Activated CD8-positive, alpha-beta memory T cell treated with anti-CD3 and anti-CD28 coated beads for 24 hours (primary cell): ENCODE results near the gene USP21.
"Not testable (repeated sequence)": the region's sequence is repeated elsewhere in the genome, so short reads cannot be mapped to it uniquely, and the experiment has no call there.

Source experiments
- DNase-seq: peaks from one replicate; pipeline ENCODE4 v3.0.0-alpha.2; 2020

The USP21 gene

DNA sequence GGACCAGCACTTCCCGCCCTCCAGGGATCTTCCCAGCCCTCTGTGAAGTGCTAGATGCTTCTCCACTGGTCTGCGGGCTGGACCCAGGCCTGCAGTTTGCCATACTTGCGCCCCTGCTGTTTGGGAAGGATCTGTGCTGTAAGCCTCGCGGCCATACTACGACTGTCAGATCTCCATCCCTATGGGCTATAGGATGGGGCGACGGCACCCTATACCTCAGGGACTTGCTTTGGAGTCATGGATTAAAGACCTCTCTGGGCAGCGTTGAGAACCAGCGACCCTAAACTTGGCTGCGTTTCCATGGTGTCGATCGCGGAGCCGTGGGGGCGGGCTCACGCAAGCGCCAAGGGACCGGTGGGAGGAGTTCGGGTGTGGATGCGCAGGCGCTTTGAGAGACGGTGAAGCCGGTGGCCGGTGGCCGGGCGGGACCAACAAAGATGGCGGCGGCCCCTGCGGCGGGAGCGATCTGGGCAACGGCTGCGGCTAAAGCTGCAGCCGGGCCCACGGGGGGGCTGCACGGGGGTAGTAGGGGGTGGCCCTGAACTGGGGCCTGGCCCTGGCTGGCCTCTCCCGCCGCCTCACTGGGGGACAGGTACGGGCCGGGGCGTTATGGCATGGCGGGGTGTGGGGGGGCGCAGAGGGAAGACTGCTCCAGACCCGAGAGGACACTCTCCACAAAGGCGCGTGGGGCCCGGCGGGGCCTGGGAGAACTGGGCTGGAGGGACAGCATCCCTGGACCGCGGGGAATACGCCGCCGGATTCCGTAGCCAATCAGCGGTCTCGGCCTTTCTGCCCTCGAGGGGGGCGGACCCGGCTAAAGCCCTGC is at the start of gene USP21:
Gene USP21 (plus strand): TSS at position 414 of the 826 bp plus-strand sequence. CDS start 1,141 bp downstream, outside the sequence.
- peak; percentile 96 for DNase-seq

DNA sequence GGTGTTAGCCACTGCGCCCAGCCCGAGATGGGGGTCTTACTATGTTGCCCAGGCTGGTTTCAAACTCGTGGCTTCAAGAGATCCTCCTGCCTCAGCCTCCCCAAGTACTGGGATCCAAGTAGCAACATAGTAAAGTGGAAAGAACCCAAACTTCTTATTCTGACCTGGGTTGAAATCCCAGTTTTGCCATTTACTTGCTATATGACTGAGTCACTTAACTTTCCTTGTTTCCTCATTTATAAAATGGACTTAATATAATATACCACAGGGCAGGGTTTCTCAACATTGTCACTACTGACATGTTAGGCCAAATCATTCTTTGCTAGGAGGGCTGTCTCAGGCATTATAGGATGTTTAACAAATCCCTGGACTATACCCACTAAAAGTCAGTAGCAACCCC is 48.2 kb upstream of the USP21 start:
- DNase-seq: no peak

DNA sequence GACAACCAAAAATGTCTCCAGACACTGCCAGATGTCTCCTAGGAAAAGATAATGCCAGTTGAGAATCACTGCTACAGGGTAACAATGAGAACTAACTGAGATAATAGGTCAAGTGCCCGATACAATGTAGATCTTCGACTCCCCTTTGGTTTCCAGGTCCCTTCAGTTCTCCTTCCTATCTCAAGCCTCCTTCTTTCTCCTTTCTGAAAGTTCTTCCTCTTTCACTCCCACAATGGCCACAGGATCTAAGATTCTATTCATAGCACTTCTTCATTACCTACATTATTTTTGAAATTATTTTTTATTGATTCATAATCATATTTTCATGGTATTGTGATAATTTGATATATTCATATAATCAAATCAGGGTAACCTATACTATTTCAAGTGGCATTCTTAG is 47.8 kb upstream of the USP21 start:
- no peak for DNase-seq

DNA sequence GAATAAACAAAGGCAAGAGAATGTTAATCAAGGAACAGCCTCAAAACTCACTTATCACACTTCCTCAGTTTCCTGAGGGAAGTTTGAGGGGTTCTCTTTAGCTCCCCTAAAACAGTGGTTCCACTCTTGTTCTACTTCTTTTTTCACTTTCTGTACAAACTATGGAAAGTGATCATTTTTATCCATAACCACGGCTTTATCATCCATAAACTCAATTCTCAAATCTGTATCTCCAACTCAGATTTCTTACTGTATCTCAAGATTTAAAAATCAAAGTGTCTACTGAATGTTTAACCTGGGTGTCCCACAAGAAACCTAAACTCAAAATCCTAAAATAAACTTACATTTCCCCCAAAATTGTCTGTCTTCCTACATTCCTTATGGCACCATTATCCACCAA is 45.4 kb upstream of the USP21 start:
- DNase-seq: no peak

GRCh38 chr1:161114556-161114955 is 44.7 kb upstream of the USP21 start:
- DNase-seq: no peak

GRCh38 chr1:161115132-161115711 is 44.1 kb upstream of the USP21 start:
- DNase-seq: no peak

DNA sequence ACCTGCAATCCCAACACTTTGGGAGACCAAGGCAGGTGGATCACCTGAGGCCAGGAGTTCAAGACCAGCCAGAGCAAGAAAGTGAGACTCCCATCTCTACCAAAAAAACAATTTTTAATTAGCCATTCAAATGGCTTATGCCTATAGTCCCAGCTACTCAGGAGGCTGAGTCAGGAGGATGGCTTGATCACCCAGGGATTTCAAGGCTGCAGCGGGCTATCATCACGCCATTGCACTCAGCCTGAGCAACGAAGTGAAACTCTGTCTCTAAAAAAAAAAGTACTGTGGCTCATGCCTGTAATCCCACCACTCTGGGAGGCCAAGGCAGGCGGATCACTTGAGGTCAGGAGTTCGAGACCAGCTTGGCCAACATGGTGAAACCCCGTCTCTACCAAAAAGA is 43.3 kb upstream of the USP21 start:
- DNase-seq: not testable (repeated sequence)

DNA sequence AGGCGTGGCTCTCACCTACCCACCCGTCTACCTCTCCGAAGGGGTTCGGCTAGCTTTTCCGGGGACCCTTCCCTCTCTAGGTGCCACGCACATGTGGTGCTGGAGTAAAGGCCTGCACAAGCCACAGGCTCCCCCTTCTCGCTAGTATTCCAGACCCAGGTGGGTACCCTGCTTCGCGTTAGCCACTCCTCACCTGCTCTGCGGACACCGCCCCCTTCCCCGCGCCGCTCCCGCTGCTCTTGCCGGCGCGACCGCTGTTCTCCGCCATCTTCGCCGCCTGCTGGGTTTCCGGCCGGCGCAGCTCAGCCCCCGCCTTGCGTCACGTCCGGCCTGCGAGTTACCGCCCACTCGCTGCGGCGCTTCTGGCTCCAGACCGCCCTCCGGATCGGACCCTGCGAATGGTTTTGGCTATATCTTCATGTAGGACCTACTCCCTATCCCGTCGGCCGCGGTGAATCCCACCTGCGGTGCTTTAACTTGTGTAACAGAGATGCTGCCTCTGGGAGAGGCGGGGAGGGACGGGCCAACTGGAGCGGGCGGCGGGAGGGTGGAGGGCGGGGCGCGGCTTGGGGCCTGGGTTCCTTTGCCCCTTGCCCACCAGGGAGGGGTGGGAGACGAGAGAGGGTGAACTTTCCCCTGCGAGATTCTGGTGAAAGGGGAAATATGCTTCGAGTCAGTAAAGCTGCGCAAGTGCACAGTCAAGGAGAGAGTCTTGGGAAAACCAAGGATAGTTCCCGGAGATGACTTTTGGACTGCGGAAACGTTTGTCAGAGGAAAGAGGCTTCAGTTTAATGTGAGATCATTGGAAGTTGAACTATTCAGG is 41.3 kb upstream of the USP21 start, which contains the start of the genes NIT1 and PFDN2:
Gene NIT1 (plus strand): TSS at position 347 of the 823 bp plus-strand sequence. CDS start 72 bp downstream, at position 419.
Gene PFDN2 (minus strand): TSS at position 279 of the 823 bp plus-strand sequence. CDS start 11 bp downstream, at position 268.
- peak; percentile 93 for DNase-seq

DNA sequence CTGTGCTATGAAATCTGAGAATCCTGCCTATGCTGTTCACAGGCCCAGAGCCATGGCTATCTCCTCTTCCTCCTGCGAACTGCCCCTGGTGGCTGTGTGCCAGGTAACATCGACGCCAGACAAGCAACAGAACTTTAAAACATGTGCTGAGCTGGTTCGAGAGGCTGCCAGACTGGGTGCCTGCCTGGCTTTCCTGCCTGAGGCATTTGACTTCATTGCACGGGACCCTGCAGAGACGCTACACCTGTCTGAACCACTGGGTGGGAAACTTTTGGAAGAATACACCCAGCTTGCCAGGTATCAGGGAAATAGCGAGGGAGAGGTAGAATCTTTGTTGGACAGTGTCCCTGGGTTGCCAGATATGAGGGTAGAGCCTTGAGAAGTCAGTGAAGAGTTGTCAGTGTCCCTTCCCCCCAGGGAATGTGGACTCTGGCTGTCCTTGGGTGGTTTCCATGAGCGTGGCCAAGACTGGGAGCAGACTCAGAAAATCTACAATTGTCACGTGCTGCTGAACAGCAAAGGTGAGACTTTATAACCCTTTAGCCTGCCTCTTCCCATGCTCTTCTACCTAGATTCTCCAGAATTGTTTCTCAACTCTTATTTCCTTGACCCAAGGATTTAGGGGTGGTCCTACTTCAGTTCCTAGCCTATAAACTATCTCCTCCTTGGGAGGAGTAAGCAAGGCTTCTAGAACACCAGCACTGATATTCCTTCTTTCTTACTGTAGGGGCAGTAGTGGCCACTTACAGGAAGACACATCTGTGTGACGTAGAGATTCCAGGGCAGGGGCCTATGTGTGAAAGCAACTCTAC is 40.0 kb upstream of the USP21 start:
- DNase-seq: no peak

- no peak for DNase-seq
These were observed 38.2 kb upstream of the USP21 start for GRCh38 chr1:161121042-161121650.

- no peak for DNase-seq
These were observed 37.5 kb upstream of the USP21 start for GRCh38 chr1:161121834-161122233.

DNA sequence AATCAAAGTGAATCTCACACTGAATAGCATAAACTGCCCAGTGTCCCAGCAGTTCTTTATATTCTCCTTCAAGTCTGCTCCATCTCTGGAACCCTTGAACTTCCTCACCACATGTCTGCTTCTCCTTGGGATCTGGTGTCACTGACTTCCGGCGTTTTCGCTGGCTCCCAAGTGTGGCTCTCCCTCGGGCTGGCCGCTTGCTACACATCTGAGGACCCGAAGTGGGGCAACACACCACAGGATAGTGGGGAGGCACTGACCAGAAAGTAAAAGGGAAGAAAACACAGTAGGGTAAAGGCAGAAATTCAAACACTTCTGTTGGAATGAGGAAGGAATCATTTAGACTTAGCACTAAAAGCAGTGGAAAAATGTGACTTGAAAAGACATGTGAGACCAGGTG is 36.3 kb upstream of the USP21 start:
- no peak for DNase-seq

DNA sequence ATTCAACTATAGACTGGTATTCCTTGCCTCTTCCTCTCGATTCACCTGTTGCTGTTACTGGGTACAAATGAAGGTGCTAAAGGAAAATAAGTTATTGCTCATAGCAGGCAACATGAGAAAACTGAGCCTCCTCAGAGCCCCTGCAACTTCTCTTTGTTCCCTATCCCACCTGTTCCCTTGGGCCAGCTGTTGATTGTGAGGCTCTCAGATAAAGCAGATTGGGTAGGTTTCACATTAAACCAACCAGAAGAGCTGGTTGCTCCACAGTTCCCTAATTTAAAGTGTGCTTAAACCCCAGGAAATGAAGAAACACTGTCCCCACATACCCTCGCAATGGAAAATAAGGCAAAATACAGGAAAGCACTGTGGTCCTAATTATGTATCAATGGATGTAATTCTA is 31.7 kb upstream of the USP21 start:
- no peak for DNase-seq

DNA sequence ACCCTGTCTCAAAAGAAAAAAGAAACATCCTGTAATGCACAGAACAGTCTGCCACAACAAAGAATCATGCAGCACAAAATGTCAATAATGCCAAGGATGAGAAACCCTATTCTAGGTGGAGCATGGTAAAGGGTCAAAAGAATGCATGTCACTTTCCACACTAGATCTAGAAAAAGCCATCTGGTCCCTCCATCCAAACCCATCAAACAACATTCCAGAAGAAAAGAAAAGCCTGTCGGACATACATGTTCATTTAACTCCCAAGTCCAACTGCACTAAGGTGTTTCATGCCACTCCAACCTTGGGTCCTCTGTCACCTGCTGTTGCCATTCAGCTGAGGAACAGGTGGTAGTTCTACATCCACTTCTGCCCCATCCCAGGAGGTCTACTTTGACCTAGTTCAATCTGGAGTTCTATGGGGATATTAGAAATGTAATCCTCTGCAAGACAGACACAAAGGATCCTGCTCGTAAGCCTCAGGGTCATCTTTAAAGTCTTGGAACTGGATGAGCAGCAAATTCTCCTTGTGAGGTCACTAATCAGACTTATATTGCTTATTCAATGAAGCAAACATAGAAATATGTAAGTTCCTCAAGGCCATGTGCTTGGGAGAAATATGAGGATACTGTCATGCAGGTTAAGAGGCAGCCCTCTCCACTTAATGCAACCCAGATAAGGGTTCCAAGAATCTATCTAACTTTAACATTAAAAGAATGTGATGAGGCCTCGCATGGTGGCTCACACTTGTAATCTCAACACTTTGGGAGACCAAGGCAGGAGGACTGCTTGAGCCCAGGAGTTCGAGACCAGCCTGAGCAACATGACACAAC is 30.5 kb upstream of the USP21 start:
- DNase-seq: no peak

DNA sequence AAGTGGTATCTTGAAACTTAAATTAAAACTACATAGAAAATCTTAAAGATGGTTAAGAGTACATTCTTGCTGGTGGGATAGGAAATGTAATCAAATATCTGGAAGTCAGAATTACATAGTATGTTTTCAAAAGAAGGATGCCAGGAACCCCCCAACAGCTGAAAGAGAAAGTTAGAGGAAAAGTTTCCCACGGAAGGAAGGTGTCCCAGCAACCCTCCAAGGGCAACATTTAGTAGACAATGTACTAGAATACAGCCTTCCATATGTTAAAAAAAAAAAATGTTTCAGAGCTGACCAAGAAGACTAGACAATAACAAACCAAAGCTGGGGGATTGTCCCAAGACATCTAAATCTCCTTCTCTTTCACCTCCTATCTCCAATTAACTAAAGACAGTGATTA is 29.0 kb upstream of the USP21 start:
- no peak for DNase-seq

DNA sequence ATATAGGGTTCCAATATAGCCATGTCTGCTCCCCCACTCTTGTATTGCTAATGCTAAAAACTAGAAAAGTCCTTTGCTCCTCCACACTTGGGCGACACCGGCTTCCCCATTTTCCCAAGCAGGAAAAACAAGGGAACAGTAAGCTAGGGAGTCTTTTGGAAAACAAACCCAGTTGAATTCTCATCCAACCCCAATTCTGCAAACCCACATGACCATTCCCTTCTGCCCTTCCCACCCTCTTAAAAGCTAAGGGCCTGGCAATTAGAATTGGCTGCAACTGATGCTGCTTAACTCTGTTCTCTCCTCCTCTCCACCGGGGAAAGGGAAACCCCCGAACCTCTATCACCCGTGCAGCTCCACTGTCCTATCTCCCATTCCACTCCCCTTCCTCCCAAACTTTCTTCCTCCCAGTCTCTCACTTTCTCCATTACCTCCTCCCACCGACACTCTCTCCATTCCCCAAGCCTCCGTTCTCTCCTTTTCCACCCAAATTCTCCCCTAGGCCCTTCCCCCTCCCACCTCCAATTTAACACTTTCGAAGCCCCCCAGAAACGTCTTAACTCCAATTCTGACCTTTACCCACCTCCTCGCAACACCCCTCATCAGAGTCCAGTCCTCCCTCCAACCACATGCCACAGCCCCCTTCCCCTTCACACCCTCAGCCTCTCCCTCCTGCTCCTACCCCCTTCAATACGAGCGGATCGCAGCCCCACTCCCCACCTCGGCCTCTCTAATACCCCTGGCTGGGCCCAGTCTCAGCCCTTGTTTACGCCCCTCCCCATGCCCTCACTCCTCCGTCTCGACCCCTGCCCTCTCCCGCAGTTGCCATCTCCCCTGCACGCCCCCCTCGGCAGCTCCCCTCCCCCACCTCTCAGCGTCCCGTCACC is 27.5 kb upstream of the USP21 start:
- no peak for DNase-seq

- DNase-seq: peak; percentile 93
These were observed 26.7 kb upstream of the USP21 start, which contains the start of gene DEDD for GRCh38 chr1:161132410-161133219. Gene DEDD (minus strand): TSS chr1:161132667. CDS start chr1:161124462, 8,205 bp downstream.

DNA sequence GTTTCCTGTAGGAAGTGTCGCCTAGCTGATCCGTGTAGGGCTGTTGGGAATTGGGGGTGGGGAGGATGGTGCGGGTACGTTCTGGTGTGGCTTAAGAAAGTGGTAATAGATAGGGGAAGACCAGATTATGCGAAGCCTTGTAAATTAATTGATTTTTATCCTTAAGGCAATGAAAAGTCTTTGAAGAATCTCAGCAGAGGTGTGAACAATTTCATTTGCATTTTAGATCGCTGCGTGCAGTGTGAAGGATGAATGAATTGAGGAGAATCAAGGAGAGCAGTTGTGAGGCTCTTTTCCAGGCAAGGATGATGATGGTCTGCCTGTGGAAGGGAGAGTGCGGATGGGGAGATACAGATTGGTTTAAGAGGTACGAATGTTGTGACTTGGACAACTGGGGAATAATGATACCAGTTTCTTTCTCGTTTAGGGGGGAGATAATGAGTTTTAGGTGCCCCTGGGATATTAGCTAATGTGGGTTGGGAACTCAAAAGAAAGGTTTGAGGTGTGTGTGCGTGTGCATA is 26.0 kb upstream of the USP21 start:
- DNase-seq: no peak

- no peak for DNase-seq
These were observed 21.4 kb upstream of the USP21 start for GRCh38 chr1:161137881-161138280.
